Epidermal melanocyte (primary cell): ENCODE measurements around the gene ZNF652.
"Not testable (repeated sequence)": the region's sequence is repeated elsewhere in the genome, so short reads cannot be mapped to it uniquely, and the experiment has no call there.

Experiments used
- DNase-seq: peaks from one replicate; pipeline ENCODE4 v3.0.0; 2011; ENCODE audit warnings: low spot score; ENCODE audit not compliant: insufficient read length

Gene ZNF652

DNA sequence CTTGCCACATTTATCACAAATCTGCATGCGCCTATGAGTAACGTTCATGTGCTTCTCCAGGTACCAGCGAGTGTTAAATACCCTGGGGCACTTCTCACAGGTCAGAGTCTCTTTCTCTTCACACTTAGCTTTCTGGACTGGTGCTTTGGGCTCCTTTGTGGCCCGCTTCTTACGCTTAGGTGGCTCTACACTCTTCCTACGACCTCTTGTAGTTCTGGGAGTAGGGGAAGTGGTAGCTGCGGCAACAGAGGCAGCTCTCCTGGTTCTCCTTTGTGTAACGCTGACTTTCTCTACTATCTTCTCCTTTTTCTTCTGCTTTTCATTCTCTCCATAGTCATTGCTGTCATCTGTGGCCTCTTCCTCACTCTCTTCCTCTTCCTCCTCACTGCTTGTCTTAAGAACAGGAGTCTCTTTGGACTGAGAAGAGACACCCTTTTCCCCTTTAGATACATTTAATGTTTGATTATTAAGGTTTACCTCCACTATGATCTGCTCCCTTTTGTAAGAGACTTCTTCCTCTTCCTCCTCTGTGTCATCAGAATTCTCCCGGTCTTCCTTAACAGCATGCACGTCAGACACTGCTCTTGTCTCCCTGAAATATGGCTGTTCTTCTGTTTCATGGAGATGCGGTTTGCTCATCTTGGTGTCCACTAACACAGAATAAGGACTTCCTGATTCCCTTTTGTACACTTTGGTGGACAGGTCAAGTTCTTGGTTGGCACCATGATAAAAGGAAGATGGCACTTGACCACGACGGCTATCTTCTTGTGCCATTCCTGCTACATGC, 45.0 kb downstream of the ZNF652 start:
- no peak for DNase-seq

DNA sequence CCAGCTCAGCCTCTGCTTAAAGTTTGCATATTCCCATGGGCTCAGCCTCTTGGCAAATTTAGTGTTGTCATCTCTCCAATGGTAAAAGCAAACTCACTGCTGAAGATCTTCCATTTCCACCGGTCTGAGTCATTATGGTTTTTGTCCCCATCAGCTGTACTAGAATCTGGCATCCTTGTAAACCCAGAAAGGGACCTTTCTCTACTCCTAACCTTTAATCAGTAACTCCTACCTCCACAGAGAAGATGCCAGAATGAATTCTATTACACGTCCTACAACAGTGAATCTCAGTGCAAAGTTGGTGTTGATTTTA, 45.8 kb downstream of the ZNF652 start:
- no peak for DNase-seq

DNA sequence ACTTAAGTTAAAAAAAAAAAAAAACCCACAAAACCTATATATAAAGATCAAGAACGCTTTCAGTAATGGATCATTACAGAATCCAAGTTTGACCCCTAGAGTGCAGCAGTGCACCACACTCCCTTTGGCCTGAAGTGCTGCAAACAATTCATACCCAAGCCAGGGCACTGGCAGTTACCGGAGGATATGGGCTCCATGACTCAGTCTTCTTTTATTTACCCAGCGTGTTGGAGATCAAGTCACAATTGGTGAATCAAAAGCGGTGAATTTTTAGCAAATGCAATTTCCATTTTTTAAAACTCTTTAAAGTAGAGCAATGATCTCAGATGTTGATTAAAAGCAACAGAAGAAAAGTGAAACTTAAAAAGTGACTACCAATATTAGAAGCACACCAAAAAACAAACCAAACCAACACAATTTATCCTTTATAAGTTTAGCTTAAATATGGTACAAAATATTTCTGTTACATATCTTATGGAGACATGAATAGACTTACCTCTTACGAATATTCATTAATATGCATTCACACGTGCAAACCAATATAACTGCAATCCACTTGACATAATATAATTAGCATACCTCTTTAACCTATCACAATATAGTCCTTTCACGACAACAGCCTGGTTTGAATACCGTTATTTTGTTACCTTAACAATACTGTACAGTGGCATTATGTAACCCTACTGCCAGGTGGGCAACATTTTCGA, 46.3 kb downstream of the ZNF652 start:
- peak; percentile 86 for DNase-seq

DNA sequence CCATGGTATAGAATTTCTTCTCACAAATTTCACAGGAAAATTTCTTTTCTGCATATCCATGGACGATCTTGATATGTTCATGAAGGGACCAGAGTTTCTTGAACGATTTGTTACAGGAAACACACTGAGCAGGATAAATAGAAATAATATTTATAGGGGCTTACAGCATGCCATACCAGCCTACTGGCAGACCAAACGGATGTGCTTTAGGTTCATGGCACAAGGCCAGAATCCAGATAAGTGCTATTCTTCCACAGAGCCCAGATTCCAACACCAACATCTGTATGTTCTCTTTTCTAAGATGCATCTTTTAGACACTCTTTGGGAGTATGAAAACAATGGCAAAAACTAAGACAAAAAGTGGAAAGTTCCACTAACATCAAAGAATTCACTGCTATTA, 49.3 kb downstream of the ZNF652 start:
- no peak for DNase-seq

DNA sequence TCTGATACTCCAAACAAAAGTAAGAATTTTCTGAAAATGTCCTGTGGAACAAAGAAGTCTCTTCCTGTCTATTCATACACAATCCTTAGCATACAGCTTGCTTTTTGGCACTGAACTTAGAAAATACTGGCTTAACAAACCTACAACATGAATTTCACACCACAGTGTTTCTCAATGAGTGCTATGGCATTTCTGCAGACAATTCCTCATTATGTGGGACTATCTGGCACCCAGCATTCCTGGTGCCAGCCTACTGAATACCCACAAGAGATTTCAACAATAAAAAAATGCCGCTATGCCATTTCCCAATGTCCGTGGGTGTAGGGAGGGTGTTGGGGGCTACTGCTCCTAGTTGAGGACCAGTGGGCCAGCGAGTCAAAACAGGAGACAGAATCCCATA, 62.1 kb downstream of the ZNF652 start:
- no peak for DNase-seq

DNA sequence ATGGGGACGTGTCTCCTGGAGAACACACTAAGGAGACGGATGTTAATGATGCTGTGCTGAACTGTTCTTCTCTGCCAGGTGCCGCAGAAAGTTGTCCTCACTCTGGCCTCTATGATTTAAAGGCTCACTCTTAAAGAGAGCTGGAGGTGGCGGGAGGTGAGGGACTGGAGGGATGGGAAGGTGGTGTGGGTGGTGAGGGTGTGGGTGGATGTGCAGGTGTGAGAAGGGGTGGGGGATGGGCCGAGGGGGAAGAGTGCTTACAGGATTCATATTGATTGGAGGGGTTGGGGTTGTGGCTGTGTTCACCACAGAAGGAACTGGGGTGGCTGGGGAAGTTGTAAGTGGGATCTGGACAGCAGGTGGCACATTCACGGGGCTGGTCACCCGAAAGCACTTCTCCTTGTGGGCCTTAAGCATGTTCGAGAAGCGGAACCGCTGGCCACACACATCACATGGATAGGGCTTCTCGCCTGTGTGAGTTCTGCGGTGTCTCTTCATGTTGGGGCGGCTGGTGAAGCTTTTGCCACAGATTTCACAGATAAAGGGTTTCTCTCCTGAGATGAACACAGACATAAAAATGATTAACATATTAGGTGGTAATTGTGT, 63.6 kb downstream of the ZNF652 start:
- DNase-seq, result no peak

DNA sequence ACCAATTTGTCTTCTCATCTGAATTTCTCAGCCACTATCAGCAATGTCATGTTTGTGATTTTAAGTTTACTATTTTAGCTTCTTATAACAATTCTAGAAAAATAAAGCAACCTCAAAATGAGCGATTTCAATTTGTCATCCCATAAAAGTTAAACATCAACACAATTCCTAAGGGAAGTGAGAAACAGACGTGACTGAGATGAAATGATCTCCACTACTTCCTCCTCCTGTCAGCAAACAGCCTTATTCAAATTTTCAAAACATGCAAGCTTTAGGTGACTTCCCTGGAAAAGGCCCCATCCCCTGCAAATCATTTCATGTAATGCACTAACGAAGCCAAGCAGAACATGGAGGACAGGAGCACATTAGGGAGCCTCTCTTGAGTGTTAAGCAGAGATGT, 64.9 kb downstream of the ZNF652 start:
- DNase-seq, result no peak

DNA sequence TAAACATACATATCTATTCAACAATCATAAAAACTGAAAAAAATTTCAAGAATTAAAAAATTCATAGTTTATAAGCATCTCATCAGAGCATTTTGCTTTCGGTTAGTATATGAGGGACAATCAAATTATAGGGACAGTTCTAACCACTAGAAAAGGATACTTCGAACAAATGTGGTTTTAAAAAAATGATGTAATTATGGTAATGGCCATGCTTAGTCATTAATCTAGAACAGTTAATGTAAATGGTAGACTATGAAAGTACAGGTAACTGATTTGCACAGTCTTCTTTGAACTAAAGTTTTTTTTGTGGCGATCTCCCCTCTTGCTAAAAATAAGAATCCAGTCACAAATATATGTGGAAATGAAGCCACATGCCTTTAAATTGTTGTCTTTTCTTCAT, 67.9 kb downstream of the ZNF652 start:
- DNase-seq, result no peak

DNA sequence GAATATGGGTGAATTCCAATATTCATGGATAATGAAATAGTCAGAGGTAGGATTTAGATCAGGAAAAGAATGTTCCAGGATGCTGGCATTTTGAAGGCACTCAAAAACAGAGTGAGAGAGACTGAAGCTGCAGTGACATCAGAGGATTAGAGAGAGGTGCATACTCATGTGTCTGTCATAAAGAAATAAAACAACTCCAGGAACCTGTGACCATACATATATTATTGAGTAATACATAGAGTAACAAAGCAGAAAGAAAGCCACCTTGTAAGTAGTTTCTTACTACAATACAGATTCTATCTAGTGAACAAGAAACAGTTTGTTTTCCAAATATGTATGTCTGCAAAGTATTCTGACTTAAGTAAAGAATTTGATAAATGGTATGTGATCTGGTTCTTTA, 69.1 kb downstream of the ZNF652 start:
- no peak for DNase-seq

DNA sequence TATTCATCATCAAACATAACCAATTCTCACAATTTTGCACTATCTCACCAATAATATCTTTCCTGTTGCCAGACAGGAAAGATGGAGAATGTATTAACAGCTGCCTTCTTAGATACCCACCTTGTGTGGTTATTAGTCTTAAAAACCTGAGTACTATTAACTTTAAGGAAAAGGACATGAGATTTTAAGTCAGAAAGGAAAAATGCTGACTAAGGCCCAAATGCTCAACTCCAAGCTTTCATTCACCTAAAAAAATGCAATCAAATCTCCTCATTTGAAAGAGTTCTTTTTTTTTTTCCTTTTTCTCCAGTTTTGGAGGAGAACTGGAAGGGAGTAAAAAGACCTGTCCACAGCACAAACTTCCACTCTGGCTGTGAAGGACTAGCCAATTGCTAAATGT, 70.1 kb downstream of the ZNF652 start:
- DNase-seq, result no peak

DNA sequence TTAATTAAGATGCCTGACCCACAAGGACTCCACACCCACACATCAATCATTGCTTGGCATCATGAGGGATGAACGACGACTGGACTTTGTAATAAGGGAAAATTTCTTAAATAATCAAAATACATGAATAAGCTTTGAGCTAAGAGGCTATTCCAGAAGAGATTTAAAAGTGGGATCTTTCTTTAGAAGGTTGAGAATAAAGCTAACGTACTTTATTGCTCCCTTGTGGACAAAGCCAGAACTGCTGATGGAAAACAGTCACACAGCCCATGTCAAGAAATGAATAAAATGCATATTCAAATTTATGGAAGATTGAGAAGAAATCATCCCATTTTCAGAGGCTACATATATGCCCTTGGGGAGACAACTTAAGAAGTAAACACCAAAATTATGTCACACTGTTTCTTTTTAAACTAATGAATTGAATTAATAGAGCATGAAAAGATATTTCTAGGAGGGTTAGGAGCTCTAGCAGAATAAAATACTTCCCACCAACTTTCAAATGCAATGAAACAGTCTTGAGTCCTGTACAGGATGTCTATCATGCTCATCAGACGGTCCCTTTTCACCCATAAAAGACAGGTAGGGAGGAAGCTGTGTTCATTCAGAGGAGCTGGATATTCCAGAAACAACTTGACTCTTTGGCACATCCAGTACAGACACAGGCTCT, 71.2 kb downstream of the ZNF652 start:
- DNase-seq, result peak; percentile 56

DNA sequence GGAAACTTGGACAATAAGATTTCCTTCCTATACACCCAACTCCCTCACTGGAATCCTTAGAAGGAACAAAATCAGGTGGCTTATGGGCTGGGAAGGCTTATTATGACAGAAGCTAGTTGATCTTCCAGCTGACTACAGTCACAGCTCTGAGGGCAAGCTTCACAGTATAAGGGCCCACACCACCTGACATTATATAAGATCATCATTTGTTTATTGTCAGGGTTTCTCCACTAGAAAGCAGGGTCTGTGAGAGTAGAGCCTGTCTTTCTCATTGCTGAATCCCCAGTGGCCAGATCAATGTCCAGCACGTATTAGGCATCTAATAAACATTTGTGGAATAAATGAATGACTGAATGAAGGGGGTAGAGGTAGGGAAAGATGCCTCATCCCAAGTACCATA, 73.7 kb downstream of the ZNF652 start:
- DNase-seq, result no peak

DNA sequence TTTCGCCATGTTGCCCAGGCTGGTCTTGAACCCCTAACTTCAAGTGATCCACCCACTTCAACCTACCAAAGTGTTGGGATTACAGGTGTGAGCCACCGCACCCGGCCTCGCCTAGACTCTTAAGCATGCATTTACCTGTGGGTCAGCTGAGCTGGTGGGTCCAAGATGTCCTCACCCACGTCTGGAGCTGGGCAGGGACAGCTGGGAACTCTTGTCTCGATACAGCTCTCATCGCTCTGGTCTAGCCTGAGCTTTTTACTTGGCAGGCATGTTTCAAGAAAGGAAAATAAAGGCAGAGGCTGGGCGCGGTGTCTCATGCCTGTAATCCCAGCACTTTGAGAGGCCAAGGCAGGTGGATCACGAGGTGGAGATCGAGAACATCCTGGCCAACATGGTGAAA, 74.6 kb downstream of the ZNF652 start:
- DNase-seq, result no peak

DNA sequence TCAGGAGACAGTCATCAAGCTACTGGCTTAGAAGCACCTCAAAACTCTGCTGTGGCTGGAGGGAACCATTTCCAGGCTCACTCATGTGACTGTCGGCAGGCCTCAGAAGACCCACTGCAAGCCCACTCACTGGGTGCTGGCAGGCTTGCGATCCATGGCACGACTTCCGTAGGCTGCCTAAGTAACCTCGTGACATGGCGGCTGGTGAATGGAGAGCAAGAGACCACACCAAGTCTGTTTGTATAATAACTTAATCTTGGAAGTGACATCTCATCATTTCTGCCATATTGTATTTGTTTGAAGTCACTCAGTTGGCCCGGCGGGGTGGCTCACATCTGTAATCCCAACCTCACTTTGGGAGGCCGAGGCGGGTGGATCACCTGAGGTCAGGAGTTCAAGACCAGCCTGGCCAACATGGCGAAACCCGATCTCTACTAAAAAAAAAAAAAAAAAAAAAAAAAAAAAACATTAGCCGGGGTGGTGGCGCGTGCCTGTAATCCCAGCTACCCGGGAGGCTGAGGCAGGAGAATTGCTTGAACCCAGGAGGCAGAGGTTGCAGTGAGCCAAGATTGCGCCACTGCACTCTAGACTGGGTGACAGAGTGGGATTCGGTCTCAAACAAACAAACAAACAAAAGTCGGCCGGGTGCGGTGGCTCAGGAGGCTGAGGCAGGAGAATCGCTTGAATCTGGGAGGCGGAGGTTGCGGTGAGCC, 75.6 kb downstream of the ZNF652 start:
- DNase-seq, result not testable (repeated sequence)

DNA sequence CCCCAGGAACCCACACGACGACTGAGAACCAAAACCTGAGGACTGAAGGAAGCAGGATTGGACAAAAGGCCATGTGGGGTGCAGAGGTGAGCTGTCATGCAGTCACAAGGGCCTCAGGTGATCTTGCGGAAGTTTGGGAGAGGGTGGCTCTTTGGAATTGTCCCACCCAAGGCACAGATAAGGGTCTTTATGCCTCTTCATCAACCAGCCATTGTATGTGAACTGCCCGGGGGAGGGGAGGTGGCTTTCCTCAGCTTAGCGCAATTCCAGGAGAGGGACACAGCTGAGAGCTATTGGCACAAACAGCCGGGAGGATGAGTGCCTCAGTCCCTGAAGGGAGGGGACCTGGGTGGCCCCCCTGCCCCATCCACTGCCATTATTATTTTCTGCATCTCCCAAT, 76.3 kb downstream of the ZNF652 start:
- no peak for DNase-seq

DNA sequence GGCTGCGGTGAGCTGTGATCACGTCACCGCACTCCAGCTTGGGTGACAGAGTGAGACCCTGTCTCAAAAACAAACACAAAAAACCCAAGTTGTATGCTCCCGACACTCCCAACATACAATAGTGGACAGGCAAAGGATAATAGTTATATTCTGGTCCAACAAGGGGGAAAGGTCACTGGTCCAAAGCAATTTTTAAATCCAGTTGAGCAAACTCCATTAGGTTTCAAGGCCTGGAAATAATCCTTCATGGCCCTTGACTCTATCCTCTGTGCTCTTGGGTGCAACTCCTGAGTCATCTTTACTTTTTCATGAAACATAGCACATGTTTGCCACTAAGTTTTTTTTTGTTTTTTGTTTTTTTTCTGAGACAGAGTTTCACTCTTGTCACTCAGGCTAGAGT, 81.1 kb downstream of the ZNF652 start:
- no peak for DNase-seq

DNA sequence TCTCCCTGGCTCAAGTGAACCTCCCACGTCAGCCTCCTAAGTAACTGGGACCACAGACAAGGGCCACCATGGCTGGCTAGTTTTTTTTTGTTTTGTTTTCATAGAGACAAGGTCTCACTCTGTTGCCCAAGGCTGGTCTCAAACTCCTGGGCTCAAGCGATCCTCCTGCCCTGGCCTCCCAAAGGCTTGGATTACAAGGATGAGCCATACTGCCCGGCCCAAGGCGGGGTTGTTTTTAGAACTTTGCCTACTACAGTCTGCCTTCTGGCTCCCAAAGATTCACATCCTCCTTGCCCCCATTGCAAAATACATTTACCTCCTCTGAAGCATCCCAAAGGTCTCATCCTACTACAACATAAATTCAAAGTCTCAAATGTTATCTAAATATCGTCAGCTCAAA, 82.0 kb downstream of the ZNF652 start:
- DNase-seq, result no peak

DNA sequence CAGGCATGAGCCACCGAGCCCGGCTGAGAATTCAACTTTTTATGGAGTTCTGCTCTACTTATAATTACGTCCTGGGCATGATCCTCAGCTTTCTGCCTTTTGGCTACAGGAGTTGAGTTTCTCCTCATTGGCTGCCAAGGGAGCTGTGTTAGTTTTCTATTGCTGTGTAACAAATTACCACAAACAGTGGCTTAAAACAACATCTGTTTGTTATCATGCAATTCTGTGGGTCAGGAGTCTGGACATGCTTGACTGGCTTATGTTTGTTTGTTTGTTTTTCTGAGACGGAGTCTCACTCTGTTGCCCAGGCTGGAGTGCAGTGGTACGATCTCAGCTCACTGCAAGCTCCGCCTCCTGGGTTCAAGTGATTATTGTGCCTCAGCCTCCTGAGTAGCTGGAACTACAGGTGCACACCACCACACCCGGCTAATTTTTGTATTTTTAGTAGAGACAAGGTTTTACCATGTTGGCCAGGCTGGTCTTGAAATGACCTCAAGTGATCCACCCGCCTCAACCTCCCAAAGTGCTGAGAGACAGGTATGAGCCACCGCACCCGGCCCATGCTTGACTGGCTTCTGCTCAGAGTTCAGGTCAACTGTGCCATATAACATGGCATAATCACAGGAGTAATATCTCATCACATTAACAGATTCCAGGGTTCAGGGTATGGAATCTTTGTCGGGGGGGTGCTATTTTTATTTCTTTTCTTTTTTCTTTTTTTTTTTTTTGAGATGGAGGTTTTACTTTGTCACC, 82.6 kb downstream of the ZNF652 start:
- not testable (repeated sequence) for DNase-seq

DNA sequence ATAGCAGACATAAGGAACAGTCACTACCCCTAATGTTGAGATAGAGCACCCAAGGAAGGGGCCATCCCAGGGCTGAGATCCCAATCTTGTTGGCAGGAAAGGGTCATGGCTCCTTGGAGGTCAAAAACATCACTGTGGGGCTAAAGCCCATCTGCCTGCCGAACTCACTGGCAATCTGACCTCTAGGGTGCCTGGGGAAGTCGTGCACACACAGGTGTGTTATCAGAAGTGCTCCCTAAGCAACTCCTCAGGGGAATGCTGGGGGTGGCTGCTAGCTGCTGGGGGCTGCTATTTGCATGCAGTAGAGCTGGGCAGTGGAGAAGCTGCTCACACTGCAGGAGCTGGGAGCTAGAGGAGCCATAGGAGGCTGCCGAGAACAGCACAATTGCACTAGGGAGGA, 84.0 kb downstream of the ZNF652 start:
- no peak for DNase-seq

DNA sequence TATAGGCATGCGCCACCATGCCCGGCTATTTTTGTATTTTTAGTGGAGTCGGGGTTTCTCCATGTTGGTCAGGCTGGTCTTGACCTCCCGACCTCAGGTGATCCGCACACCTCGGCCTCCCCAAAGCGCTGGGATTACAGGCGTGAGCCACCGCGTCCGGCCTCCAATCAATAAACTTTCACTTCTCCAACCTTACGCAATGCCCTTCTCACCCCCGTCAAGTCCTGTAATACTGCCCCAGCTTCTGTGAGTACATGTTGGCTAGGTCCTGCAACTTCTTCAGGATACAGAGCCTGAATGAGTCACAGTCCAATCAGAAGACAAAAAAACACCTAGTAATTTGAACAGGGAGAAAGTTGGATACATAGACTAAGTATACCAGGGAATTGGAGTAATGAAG, 84.4 kb downstream of the ZNF652 start:
- DNase-seq, result no peak

DNA sequence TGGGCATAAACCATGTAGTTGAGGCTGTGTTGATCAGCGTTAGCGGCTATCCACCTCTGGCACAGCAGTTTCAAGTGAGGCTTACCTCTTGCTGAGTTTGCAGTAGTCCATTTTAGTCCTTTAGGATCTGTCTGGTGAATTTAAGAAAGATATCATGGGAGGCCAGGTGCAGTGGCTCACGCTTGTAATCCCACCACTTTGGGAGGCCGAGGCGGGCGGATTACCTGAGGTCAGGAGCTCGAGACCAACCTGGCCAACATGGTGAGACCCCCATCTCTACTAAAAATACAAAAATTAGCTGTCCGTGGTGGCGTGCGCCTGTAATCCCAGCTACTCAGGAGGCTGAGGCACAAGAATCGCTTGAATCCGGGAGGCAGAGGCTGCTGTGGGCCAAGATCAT, 86.1 kb downstream of the ZNF652 start:
- DNase-seq, result not testable (repeated sequence)
